CD4-positive, alpha-beta T cell treated with Interleukin-2 at 100 ng/mL for 4 hours (primary cell): ENCODE measurements around the gene SUFU.

Experiments used
- DNase-seq: peaks from one replicate; pipeline ENCODE4 v3.0.0-alpha.2; 2020; ENCODE audit warnings: low spot score

SUFU gene

DNA sequence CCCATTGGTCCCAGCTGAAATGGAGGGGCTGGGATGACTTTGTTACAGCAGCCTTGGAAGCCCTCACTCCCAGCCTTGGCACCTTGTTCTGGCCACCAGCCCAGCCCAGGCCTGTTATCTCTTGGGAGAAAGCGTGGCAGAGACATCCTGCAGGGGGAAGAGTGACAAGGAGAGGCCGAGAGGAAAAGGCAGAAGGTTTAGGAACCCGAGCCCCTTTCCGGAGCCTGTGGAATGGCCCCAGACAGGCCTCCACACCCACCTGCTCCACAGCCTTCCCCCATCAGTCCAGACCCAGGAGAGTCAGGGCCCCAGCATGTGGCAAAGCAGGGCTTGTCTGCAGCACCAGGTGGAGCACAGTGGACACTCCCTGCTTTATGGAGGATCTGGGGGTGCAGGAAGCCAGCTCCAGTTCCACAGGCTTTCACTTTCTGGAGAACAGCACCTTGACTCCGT is 116.4 kb downstream of the SUFU start:
- no peak for DNase-seq

DNA sequence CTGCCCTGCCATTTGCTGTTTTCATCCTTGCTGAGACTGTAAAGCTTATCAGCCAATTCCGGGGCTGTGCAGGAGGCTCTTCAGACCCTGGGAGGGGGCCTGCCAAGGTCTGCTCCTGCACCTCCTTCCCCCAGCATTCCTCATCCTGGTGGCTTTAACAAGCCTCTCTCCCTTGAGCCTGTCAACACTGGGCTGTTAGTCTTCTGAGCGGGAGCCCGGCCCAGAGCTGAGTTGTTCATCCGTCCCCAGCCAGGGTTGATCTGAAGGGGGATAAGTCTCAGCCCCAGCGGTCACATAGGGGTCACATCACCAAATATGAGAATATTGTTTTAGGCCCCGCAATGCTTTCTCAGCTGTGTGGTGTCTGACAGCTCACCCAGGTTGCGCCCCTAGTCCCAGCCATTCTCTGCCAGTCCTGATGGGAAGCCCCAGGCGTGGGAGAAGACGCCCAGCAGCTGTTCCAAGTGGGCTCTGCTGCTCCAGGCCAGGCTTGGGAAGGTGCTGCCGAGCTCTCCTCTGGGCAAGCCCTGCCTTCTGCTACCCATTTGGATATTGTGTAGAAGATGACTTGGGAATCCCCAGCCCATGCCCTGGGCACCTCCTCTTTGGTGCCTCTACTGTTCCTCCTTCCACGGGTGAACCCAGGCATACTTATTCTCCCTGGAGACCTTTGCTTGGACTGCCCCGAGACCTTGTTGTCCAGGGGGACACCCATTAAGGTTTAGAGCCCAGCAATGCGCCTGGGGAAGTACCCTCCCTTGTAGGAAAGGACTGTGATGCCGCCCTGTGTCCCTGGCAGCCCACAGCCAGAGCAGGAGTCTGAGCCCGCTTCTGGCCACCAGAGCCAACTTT is 117.0 kb downstream of the SUFU start:
- DNase-seq = no peak

DNA sequence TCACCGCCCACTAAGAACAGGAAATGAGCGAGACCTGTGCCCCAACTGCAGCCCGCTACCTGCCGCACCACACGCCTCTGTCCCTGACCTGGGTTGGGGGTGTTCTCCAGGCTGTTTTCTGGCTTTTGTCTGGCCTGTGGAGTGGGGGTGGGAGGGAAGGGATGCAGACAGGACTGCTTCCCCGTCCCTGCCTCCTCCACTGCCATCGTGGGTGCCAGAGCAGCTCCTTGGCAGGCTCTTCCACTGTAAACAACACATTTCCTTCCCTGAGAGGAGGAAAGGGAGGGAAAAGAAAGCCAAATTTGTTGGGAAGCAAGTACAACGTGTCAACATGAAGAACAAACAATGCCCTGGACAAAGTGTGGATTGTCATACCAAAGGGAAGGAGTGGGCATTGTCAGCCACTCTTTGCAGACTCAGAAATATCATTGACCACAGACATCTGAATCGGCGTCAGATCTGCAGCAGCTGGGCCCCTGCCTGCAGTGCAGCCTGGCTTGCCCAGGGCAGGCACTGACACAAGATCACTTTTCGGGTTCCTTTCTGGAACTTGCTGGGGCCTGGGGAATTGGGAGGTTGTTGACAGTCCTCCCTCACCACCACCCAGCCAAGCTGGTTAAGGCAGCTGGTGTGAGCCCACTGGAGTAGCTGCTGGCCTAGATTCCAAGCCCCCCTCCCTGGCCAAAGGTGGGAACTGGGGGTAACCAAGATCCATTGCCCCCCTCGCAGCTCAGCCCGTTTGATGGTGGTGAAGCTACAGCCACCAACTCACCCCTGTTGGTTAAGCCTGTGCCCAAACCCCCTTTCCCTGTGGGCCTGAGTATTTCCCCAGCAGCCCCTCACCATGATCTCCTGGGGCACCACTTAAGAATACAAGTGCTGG is 117.9 kb downstream of the SUFU start:
- DNase-seq = no peak

DNA sequence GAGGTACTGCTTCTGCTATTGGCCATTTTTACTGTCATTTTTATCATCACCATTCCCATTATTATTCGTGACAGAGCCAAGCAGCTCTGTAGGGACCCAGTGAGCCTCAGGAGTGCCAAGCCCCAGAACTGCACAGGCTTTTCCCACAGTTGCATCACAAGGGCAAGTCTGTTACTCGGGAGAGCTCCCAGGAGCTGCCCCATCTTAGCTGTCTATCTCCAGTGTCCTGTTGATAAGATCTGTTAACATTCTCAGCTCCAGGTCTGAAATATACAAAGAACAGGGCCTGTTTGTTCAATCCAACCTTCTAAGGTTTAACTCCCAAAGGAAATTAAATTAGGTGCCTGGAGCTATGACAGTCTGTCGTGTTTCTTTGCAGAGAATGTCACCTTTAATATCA is 120.3 kb downstream of the SUFU start:
- no peak for DNase-seq

DNA sequence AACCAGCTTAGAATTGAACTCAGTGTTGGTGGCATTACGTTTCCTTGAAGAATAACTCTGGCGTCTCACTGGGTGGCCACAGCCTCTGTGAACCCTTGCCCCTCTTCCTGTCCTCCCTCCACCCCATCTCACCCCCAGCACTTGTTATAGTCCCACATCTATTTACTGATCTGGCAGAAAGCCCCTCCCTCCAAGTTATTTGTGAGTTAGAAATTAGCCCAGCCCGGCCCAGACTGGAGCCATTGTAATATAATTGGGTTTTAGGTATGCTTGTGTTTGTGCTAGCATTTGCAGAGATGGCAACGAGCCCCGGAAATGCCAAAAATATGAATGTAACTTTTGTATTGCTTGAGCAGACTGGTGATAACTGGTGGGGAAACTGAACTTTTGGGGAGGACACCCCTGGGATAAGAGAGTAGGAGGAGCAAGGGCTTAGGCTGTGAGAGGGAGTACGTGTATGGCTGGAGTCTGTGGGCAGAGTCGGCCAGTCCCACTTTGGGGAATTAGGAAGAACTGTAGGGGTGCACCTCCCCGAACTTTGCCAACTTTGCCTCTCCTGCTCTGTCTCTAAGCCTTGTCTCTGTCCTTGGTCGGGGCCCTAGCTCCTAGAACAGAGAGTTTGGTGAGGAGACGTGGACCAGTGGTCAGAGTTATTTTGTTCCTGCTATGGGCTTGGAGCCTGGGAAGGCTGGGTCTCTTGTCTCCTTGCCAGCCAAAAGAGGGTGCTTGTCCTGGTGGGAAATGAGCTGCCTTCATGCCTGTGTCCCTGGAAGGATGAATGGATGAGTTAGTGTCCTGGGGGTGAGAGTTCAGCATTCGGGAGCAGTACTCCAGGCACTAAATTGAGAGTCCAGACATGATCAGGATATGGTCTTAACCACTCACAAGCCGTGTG is 121.2 kb downstream of the SUFU start:
- no peak for DNase-seq

DNA sequence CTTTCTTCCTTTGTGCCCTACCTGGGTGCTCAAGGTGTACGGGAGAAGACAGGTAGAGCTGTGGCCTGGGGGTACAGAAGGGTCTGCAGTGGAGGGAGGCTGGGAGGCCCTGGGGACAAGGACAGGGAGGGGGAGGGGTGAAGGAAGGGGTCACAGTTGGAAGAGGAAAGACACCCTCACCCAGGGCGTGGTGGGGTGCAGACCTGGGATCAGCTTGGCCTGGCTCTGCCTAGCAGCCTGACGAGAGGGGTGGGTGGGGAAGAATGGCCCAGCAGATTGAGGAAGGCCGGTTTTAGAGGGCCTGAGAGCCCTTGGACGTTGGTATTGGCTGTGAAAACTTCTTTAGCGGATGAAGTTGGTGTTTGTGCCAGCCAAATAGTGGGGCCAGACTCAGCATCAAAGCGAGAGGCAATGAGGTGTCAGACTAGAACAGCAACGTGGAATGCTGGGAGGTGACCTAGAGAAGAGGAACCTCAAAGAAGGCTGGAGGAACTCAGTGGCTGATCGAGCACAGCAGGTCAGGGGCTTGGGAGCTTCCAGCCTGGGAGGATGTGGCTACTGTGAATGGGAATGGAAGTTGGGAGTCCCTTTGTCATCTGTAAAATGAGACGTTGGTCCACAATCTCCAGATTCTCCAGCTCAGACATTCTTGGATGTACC is 122.4 kb downstream of the SUFU start:
- DNase-seq = no peak

DNA sequence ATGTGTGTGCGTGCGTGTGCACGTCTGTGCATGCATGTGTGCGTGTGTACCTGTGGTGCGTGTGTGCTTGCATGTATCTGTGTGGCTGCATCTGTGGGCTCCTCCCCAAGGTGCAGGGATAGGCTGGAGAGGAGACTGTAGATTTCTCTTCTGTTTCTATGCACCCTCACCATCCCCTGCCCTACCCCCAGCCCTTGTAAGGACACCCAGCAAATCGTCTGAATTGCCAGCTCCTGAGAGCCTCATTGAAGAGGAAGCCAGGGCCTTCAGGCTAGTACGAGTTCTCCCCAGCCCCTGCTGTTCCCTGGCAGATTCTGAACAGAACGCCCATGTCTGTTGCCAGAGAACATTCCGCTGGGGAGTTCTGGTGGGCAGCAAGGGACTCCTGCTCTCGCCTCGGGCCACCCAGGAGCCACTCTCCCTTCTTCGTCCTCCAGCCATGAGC is 123.5 kb downstream of the SUFU start:
- no peak for DNase-seq

DNA sequence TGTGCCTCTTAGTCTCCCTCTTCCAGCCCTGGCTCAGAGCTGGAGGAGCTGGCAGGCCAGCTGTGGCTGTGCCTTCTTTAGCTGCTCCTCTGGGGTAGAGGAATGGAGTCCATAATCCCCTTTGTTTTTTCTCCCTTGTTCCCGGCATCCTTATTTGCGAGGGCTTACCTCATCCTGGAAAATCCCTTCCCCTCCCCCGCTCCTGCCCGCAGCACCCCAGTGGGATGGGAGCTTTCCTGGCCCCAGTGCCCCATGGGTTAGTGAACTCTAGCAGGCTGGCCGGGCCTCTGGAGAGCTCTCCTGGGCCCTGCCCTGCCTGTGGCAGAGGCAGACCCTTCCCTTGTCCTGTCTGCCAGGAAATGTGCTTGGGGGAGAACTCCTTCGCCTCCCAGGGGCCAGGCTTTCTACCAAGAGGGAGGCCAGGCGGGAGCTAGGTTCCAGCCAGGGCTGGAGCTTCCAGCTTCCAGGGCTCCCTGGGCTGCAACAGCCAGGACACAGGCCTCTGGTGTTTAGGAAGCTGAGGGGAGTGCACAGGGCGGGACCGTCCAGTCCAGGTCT is 124.0 kb downstream of the SUFU start:
- DNase-seq = no peak

DNA sequence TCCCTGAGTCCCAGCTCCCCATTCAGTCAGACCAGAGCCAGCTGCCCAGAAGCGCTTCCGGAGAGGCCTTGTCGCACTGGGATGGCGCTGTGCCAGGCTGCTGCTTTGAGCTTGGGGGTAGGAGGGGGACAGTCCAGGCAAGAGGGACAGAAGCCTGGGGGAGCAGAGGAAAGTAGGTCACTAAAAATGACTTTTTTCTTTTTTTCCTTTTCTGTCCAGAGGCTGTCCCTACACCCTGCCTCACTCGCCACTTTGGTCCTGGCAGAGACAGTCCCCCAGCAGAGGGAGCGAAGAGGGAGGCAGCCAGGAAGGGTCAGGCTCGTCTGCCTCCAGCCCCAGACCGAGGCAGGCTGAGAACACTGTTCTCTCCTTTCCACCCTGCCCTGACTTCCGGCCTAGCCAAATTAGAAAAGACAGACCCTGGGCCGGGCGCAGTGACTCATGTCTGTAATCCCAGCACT is 124.7 kb downstream of the SUFU start:
- DNase-seq = no peak

DNA sequence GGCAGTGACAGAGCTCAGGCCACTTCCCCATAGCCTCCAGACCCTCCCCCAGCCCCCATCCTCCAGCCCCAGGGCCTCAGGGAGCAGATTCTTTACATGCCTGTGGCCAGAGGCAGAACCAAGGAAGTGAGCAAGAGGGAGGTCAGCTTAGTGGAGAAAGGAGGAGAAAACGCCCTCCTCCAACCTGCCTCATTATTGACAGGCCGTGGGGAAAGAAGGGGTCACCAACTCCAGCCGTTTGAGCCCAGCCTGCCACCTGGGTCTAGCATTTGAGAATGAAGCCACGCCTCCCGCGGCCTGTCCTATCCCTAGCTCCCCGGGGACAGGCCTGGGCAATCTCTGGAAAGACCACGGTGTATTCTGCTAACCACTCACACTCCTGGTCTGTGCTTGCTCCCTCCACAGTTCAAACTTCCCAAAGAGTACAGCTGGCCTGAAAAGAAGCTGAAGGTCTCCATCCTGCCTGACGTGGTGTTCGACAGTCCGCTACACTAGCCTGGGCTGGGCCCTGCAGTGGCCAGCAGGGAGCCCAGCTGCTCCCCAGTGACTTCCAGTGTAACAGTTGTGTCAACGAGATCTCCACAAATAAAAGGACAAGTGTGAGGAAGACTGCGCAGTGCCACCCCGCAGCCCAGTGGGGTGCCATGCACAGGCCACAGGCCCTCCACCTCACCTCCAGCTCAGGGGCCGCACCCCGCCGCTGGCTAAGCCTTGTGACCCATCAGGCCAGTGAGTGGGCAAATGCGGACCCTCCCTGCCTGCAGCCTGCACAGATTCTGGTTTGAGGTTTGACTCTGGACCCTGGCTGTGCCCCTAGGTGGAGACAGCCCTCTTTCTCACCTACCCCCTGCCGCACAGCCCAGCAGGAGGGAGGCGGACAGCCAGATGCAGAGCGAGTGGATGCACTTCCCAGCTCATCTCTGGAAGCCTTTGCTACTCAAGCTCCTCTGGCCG is 126.2 kb downstream of the SUFU start:
- no peak for DNase-seq

DNA sequence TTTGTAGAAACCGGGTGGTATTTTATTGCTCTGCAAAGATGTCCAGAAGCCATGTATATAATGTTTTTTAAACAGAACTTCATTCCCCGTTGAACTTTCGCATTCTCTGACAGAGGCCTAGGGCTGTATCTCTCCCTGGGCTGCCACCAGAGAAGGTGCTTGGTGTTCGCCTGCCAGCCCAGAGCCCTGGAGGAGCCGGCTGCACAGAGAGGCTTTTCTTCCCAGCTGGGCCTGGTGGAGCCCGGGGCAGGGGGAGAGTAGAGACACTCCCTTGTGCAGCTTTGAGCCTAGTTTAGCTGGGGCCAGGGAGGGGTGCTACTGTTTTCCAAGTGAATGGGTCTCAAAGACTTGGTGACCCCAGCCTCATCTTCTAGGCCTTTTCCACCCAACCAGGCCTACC is 126.9 kb downstream of the SUFU start:
- no peak for DNase-seq

DNA sequence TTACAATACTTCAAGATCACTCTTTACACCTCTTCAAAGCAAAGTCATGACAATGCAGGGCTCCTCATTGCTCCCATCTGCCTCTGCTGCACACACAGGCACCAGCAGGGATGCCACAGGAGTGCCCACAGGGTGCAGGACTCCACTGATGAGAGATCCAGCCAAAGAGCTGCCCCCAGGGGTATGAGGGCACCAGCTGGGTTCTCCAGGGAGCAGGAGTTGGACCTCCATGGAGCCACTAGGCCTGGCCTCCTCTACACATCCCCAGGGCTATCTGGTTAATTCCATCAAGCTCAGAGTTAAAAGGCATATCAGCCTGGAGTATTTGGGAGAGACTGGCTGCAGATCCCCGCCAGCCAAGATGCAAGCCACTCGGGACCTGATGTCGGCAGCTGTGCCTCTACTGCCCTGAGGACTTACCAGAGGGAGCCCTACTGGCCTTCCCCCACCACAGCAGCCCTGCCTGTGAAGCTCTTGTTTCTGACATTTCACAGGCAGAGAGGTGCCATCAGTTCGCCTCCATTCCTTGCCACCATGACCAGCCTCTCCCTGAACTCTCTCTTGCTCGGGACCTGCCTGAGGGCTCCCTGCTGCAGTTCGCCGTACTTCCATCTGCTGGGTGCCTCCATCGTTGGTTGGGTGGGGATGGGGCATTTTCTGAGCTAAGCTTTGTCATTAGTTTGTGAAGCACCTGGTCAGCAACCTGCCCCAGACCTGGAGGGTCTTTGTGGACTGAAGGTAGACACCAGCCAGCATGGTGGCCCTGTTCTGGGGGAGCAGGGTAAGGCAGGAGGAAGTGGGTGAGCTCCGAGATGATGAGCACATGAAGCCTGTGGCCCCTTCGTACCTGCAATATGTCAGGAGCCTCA is 128.0 kb downstream of the SUFU start:
- no peak for DNase-seq

DNA sequence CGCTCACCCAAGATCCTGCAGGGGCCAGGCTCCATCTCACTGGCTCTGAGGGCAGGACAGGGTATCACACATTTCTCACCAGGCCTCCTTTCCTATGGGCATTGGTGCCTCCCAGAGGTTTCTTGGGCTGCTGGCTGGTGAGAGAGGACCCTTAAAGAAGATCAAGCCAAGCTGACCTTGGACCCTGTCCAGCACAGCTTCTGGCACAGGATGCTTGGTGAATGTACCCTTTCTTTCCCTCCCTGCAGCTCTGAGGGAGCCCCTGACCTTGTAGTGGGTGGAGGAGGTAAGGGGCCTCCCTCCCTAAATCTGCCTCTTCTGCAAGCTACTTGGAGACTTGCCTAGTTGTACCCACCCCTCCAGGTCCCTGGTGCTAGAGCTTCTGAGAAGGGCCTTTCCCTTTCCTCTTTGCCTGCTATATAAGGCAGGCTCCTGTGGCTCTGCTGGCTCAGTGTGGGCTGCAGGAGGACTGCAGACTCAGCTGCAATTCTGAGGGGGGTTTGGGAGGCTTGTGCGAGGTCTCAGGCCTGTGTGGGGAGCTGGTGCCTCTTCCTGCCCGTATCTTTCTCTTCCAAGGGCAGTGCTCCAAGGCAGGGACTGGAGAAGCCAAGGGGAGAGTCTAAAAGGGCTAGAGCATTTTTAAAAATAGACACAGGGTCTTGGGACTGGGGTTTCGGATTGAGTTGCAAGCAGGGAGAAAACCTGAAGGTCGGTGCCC is 128.8 kb downstream of the SUFU start:
- DNase-seq = no peak

DNA sequence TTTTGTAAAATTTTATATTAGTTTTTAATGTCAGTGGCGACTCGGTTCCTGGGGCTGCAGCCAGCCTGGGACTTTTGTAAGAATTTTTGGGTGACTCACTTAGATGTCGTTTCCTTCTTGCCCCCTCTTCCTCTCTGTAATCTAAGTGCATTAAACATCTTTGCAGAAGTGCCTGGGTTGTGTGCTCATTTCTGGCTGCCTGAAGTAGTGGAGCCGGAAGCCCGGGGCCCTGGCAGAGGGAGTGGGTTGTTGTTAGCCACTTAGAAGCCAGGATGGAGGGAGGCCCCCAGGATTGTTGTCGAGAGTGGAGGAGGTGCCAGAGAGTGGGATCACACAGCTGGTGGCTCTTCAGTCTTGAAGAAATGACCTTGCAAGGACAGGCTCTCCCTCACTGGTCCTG is 129.5 kb downstream of the SUFU start:
- peak; percentile 48 for DNase-seq

DNA sequence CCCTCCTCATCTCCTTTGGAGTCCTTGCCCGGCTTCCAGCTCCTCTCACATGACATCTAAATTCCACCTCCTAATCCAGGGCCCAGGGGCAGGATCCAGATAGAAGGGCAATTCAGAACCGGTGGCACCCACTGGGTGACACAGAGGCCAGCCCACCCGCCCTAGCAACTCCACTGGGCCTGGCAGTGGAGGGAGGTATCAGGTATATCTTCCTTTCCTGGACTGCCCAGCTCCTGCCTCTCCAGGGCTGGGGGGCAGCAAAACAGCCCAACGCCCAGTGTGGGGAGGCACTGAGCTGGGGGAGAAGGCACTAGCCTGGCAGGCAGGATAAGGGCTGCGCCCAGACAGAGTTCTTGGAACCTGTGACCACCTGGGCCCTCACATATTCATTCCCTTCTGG is 130.1 kb downstream of the SUFU start:
- no peak for DNase-seq

DNA sequence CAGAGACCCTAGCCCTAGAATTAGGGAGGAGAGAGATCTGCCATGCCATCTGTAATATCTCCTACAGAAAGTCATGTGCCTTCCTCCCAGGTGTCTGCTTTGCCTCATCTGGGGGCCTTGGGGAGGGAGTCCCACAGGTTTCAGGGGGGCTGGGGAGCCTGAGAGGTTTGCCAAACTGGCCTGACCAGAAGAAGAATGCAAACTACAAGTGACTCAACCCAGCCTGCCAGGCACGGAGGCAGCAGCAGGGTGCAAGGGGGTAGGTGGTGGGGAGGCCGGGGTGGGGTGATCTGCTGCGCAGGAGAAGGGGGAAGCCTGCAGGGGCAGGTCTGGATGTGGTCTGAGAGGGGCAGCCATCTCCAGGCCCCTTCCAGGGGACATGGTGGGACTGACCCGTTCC is 130.9 kb downstream of the SUFU start:
- no peak for DNase-seq

DNA sequence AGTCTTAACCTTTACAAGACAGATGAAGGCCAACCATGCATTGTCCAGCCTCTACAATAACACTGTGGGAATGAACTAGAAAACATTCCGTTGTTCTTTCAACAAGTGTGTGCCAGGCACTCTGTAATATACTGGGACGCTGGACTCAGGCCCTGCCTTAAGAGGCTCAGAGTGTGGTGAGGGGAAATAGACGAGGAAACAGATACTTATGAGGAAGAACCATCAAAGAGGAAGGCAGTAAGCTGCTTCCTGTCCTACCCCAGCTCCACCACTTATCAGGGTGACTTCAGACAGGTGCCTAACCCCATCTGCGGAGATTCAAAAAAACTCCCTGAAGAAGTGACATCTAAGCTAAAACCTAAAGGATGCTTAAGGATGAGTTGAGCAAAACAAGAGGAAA is 131.6 kb downstream of the SUFU start:
- peak; percentile 43 for DNase-seq

DNA sequence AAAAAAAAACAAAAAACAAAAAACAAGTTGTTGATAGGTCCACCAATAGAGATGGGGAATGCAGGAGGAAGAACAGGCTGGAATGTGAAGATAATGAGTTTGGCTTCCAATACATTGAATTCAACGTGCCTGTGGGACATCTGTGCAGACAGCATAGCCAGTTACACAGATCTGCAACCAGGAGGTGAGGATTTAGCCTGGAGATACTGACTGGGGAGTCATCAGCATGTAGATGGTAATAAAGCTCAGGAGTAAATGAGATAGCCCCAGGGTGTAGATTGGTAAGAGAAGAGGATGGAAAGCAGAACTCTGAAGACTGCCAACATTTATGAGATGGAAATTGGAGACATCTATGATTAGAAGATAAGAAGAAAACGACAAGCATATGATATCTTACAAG is 135.8 kb downstream of the SUFU start:
- no peak for DNase-seq
